Nephron (organoid): ENCODE data around the gene PRCD.
A peak's percentile ranks its signal among the peaks of the same experiment; 100 is the strongest.

Source experiments
- H3K27ac Mint-ChIP-seq, 3 experiments: 2 replicates each; pipeline ENCODE4 v1.8.0; 2020; ENCODE audit warnings: mixed read lengths in 3 of 3, mild to moderate bottlenecking in 2 of 3, moderate library complexity in 1 of 3
- H3K27me3 Mint-ChIP-seq: 2 replicates; pipeline ENCODE4 v1.8.0; 2021; ENCODE audit warnings: low read depth, mild to moderate bottlenecking, moderate library complexity, mixed read lengths
- H3K36me3 Mint-ChIP-seq: 2 replicates; pipeline ENCODE4 v1.8.0; 2020; ENCODE audit warnings: low read depth, mixed read lengths
- H3K4me1 Mint-ChIP-seq: 2 replicates; pipeline ENCODE4 v1.8.0; 2020; ENCODE audit warnings: mixed read lengths
- H3K4me3 Mint-ChIP-seq, 3 experiments: 2 replicates each; pipeline ENCODE4 v1.8.0; 2020; ENCODE audit warnings: mild to moderate bottlenecking in 3 of 3, mixed read lengths in 3 of 3, moderate library complexity in 2 of 3
- H3K9me3 Mint-ChIP-seq: 2 replicates; pipeline ENCODE4 v1.8.0; 2020; ENCODE audit warnings: mixed read lengths
- CTCF ChIP-seq, 3 experiments: fragments of 200-600 bp; sonication (generic); IDR thresholded peaks; one replicate each; pipeline ENCODE4 v1.5.0; 2021; ENCODE audit warnings: antibody characterized with exemption in 3 of 3; ENCODE audit not compliant: unreplicated experiment in 3 of 3

The PRCD gene

GRCh38 chr17:76534831-76535732, 4.8 kb upstream of the PRCD start:
- Mint-ChIP-seq H3K27me3 (peaks cover 28% of the 10 kb centered on the region), H3K4me3 (peak overlapping the region; percentile 60 to 78 (median 65)), H3K36me3 (no peaks in the 10 kb centered on the region), H3K27ac (peak overlapping the region in 2 of 3 experiments; percentile 32 to 34), H3K9me3 (no peaks in the 10 kb centered on the region), H3K4me1 (peaks cover 56% of the 10 kb centered on the region)
- no peak for TF ChIP-seq CTCF (IDR thresholded peaks at IDR 0.05; ENCODE audit: unreplicated experiment in 3 of 3)

GRCh38 chr17:76535788-76536510, 3.9 kb upstream of the PRCD start:
- peak overlapping the region in 2 of 3 experiments; percentile 34 to 35 for H3K27ac Mint-ChIP-seq
- H3K4me1 Mint-ChIP-seq: peaks cover 58% of the 10 kb centered on the region
- H3K9me3 Mint-ChIP-seq: no peaks in the 10 kb centered on the region
- no peak for TF ChIP-seq CTCF (IDR thresholded peaks at IDR 0.05; ENCODE audit: unreplicated experiment in 3 of 3)
- peaks cover 32% of the 10 kb centered on the region for H3K27me3 Mint-ChIP-seq
- H3K4me3 Mint-ChIP-seq: peak overlapping the region; percentile 71 to 78 (median 78)
- no peaks in the 10 kb centered on the region for H3K36me3 Mint-ChIP-seq

- peaks cover 34% of the 10 kb centered on the region for H3K27me3 Mint-ChIP-seq
- peak overlapping the region; percentile 71 to 80 (median 78) for H3K4me3 Mint-ChIP-seq
- H3K36me3 Mint-ChIP-seq: no peaks in the 10 kb centered on the region
- H3K9me3 Mint-ChIP-seq: no peaks in the 10 kb centered on the region
- no peak for TF ChIP-seq CTCF (IDR thresholded peaks at IDR 0.05; ENCODE audit: unreplicated experiment in 3 of 3)
- peaks cover 63% of the 10 kb centered on the region for H3K4me1 Mint-ChIP-seq
- H3K27ac Mint-ChIP-seq: peak overlapping the region in 2 of 3 experiments; percentile 5 to 35
Observed at GRCh38 chr17:76536511-76537287, 3.1 kb upstream of the PRCD start.

GRCh38 chr17:76537288-76537577, 2.6 kb upstream of the PRCD start:
- Mint-ChIP-seq H3K4me1 (peaks cover 63% of the 10 kb centered on the region), H3K27ac (no peak overlapping the region), H3K4me3 (peak overlapping the region; percentile 79 to 84 (median 80)), H3K27me3 (peaks cover 35% of the 10 kb centered on the region), H3K9me3 (no peaks in the 10 kb centered on the region), H3K36me3 (no peaks in the 10 kb centered on the region)
- TF ChIP-seq CTCF (IDR thresholded peaks at IDR 0.05; ENCODE audit: unreplicated experiment in 3 of 3): no peak

GRCh38 chr17:76537578-76538280, 2.1 kb upstream of the PRCD start, which contains the start of gene CYGB:
Gene CYGB (minus strand): TSS chr17:76537709. CDS start chr17:76537542, 167 bp downstream.
- Mint-ChIP-seq H3K27ac (peak within 1 kb of the TSS in 1 of 3 experiments; percentile 5), H3K4me1 (peaks cover 65% of the 10 kb centered on the region), H3K9me3 (no peaks in the 10 kb centered on the region), H3K36me3 (no peaks in the 10 kb centered on the region), H3K27me3 (peaks cover 40% of the 10 kb centered on the region), H3K4me3 (peak within 1 kb of the TSS; percentile 80 to 86 (median 84))
- TF ChIP-seq CTCF (IDR thresholded peaks at IDR 0.05; ENCODE audit: unreplicated experiment in 3 of 3): no peak
